MCF 10A (cell line): ENCODE measurements around the gene NXPH1. TPM values are rescaled to one million over a fixed set of nuclear protein-coding genes. Genes with fewer than 3 reads are reported as not detected.
A peak's percentile ranks its signal among the peaks of the same experiment; 100 is the strongest.

ENCODE experiments used
- BruUV-seq: library from RNA; stranded (reverse); fragments of 400-500 nt; replicated peaks from 2 replicates; lab custom pipeline; 2021; lab: Mats Ljungman, UMichigan
- CTCF ChIA-PET: fragments of 300-600 bp; sonication (Branson Sonifier 250); formaldehyde crosslinking; extraction: SDS; loops from one replicate; lab custom pipeline; 2021; ENCODE audit warnings: antibody characterized with exemption, inconsistent platforms; lab: Yijun Ruan, JAX
- POLR2A ChIA-PET: fragments of 300-600, 350-650 bp; sonication (Branson Sonifier 250); formaldehyde crosslinking; extraction: SDS; loops from one replicate; lab custom pipeline; 2020; ENCODE audit warnings: antibody characterized with exemption, inconsistent platforms; lab: Yijun Ruan, JAX
- DNase-seq: peaks from one replicate; pipeline ENCODE4 v3.0.0-alpha.2; 2018; ENCODE audit not compliant: unreplicated experiment
- H3K27ac Mint-ChIP-seq: one replicate; pipeline ENCODE4 v1.8.0; 2022; ENCODE audit warnings: mild to moderate bottlenecking, low read depth, mixed read lengths; ENCODE audit not compliant: unreplicated experiment
- H3K27me3 Mint-ChIP-seq: one replicate; pipeline ENCODE4 v1.8.0; 2022; ENCODE audit warnings: mixed read lengths; ENCODE audit not compliant: insufficient read depth, unreplicated experiment
- H3K36me3 Mint-ChIP-seq: one replicate; pipeline ENCODE4 v1.8.0; 2022; ENCODE audit warnings: mild to moderate bottlenecking, moderate library complexity, mixed read lengths; ENCODE audit not compliant: insufficient read depth, unreplicated experiment
- H3K4me1 Mint-ChIP-seq: one replicate; pipeline ENCODE4 v1.8.0; 2022; ENCODE audit warnings: mixed read lengths; ENCODE audit not compliant: insufficient read depth, unreplicated experiment
- H3K4me3 Mint-ChIP-seq: one replicate; pipeline ENCODE4 v1.8.0; 2022; ENCODE audit warnings: mild to moderate bottlenecking, moderate library complexity, mixed read lengths; ENCODE audit not compliant: unreplicated experiment
- H3K9me3 Mint-ChIP-seq: one replicate; pipeline ENCODE4 v1.8.0; 2022; ENCODE audit warnings: mixed read lengths; ENCODE audit not compliant: unreplicated experiment
- CTCF ChIP-seq: fragments of 200-600 bp; IDR thresholded peaks from one replicate; pipeline ENCODE4 v1.8.0; 2022; ENCODE audit warnings: antibody characterized with exemption, mild to moderate bottlenecking; ENCODE audit not compliant: unreplicated experiment
- intact Hi-C: fragments of 100-400 bp; cut with micrococcal nuclease; formaldehyde crosslinking; loops from 2 replicates; pipeline ENCODE4 v1.14.1; 2022
- total RNA-seq: library from RNA; stranded (reverse); gene quantifications from 2 replicates; pipeline ENCODE4 v1.2.3, GENCODE V29; 2022

Gene NXPH1
- total RNA-seq, 1 experiment from 2014 or later: not detected

GRCh38 chr7:8435590-8436545 is 2.5 kb downstream of the NXPH1 start:
- no peak for TF ChIP-seq CTCF
- no peaks in the 10 kb centered on the region for H3K36me3 Mint-ChIP-seq
- H3K27me3 Mint-ChIP-seq: peaks cover 71% of the 10 kb centered on the region
- BruUV-seq: no TSS peak
- no peak overlapping the region for H3K4me3 Mint-ChIP-seq
- POLR2A ChIA-PET: no interaction called here
- peaks cover 8% of the 10 kb centered on the region for H3K9me3 Mint-ChIP-seq
- DNase-seq: no peak
- intact Hi-C loops: loop anchor here (10.0 kb wide), 1 partner anchor 389 kb away; no protein-coding TSS in a partner anchor
- CTCF ChIA-PET: interaction anchor here (0.7 to 1.7 kb wide), 10 partner anchors 7 to 1110 kb away, joined by 3 to 5 read pairs (median 3); no protein-coding TSS in a partner anchor
- H3K27ac Mint-ChIP-seq: no peak overlapping the region
- peaks cover 5% of the 10 kb centered on the region for H3K4me1 Mint-ChIP-seq

GRCh38 chr7:8436965-8437364 is 3.6 kb downstream of the NXPH1 start:
- intact Hi-C loops: loop anchor here (1.0 to 10.0 kb wide), 3 partner anchors 287 to 654 kb away; no protein-coding TSS in a partner anchor
- DNase-seq: peak; percentile 65
- no peak overlapping the region for H3K27ac Mint-ChIP-seq
- CTCF ChIA-PET: interaction anchor here (0.5 to 1.7 kb wide), 11 partner anchors 8 to 1109 kb away, joined by 3 to 5 read pairs (median 3); no protein-coding TSS in a partner anchor
- peak; percentile 67 for TF ChIP-seq CTCF
- H3K9me3 Mint-ChIP-seq: peaks cover 8% of the 10 kb centered on the region
- no TSS peak for BruUV-seq
- POLR2A ChIA-PET: no interaction called here
- no peak overlapping the region for H3K4me3 Mint-ChIP-seq
- no peaks in the 10 kb centered on the region for H3K36me3 Mint-ChIP-seq
- peaks cover 69% of the 10 kb centered on the region for H3K27me3 Mint-ChIP-seq
- H3K4me1 Mint-ChIP-seq: peaks cover 5% of the 10 kb centered on the region

- H3K4me3 Mint-ChIP-seq: no peak overlapping the region
These were observed 4.2 kb downstream of the NXPH1 start for GRCh38 chr7:8437606-8438005.

More at GRCh38 chr7:8437606-8438005, 4.2 kb downstream of the NXPH1 start:
- POLR2A ChIA-PET: no interaction called here
- no peak for TF ChIP-seq CTCF
- H3K27ac Mint-ChIP-seq: no peak overlapping the region
- peaks cover 63% of the 10 kb centered on the region for H3K27me3 Mint-ChIP-seq
- CTCF ChIA-PET: interaction anchor here (0.6 to 1.4 kb wide), 5 partner anchors 14 to 1974 kb away, joined by 3 to 9 read pairs (median 3); no protein-coding TSS in a partner anchor
- peaks cover 5% of the 10 kb centered on the region for H3K4me1 Mint-ChIP-seq
- DNase-seq: no peak
- intact Hi-C loops: loop anchor here (1.0 to 10.0 kb wide), 3 partner anchors 287 to 654 kb away; no protein-coding TSS in a partner anchor
- no TSS peak for BruUV-seq
- no peaks in the 10 kb centered on the region for H3K36me3 Mint-ChIP-seq
- H3K9me3 Mint-ChIP-seq: peaks cover 8% of the 10 kb centered on the region
